ENCODE data around the gene NCOR1. TPM values are rescaled to one million over a fixed set of nuclear protein-coding genes. Genes with fewer than 3 reads are reported as not detected.
"Not testable (repeated sequence)": the region's sequence is repeated elsewhere in the genome, so short reads cannot be mapped to it uniquely, and the experiment has no call there.

The NCOR1 gene
- total RNA-seq, 4 donors from 2014 or later, result 136 to 320 (median 177) TPM

- WGBS, result 97% methylated on average over 4 of the region's 4 CpGs
- H3K36me3 ChIP-seq, result peaks cover 89% of the 10 kb centered on the region
Observed at GRCh38 chr17:16073845-16074244, 141.5 kb downstream of the NCOR1 start.

GRCh38 chr17:16072031-16072430 lies 143.3 kb downstream of the NCOR1 start:
- Histone ChIP-seq H3K4me1 (no peaks in the 10 kb centered on the region), H3K27me3 (no peaks in the 10 kb centered on the region), H3K4me3 (no peak overlapping the region), H3K36me3 (peaks cover 92% of the 10 kb centered on the region), H3K27ac (no peak overlapping the region), H3K9me3 (no peaks in the 10 kb centered on the region)
- TF ChIP-seq POLR2AphosphoS5 (IDR thresholded peaks at IDR 0.05), result no peak
- TF ChIP-seq, protein P1, sequence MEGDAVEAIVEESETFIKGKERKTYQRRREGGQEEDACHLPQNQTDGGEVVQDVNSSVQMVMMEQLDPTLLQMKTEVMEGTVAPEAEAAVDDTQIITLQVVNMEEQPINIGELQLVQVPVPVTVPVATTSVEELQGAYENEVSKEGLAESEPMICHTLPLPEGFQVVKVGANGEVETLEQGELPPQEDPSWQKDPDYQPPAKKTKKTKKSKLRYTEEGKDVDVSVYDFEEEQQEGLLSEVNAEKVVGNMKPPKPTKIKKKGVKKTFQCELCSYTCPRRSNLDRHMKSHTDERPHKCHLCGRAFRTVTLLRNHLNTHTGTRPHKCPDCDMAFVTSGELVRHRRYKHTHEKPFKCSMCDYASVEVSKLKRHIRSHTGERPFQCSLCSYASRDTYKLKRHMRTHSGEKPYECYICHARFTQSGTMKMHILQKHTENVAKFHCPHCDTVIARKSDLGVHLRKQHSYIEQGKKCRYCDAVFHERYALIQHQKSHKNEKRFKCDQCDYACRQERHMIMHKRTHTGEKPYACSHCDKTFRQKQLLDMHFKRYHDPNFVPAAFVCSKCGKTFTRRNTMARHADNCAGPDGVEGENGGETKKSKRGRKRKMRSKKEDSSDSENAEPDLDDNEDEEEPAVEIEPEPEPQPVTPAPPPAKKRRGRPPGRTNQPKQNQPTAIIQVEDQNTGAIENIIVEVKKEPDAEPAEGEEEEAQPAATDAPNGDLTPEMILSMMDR (IDR thresholded peaks at IDR 0.05), result no peak
- no peak for TF ChIP-seq POLR2A (IDR thresholded peaks at IDR 0.05)
- no peak for TF ChIP-seq EP300 (IDR thresholded peaks at IDR 0.05)
- no peak for DNase-seq (ENCODE audit: low spot score in 2 of 2)
- 92% methylated on average over 1 of the region's 1 CpG for WGBS

More at GRCh38 chr17:16073845-16074244, 141.5 kb downstream of the NCOR1 start:
- Histone ChIP-seq H3K4me1 (no peaks in the 10 kb centered on the region), H3K27ac (no peak overlapping the region), H3K4me3 (no peak overlapping the region), H3K27me3 (no peaks in the 10 kb centered on the region), H3K9me3 (no peaks in the 10 kb centered on the region)
- no peak for TF ChIP-seq POLR2A (IDR thresholded peaks at IDR 0.05)
- TF ChIP-seq POLR2AphosphoS5 (IDR thresholded peaks at IDR 0.05), result no peak
- TF ChIP-seq, protein P1 (IDR thresholded peaks at IDR 0.05), result no peak
- TF ChIP-seq EP300 (IDR thresholded peaks at IDR 0.05), result no peak
- no peak for DNase-seq (ENCODE audit: low spot score in 2 of 2)

- no peaks in the 10 kb centered on the region for H3K27me3 ChIP-seq
- peaks cover 94% of the 10 kb centered on the region for H3K36me3 ChIP-seq
- H3K27ac ChIP-seq, result no peak overlapping the region
- H3K4me1 ChIP-seq, result no peaks in the 10 kb centered on the region
- H3K4me3 ChIP-seq, result no peak overlapping the region
- TF ChIP-seq, protein P1 (IDR thresholded peaks at IDR 0.05), result no peak
- no peak for TF ChIP-seq POLR2A (IDR thresholded peaks at IDR 0.05)
- no peak for TF ChIP-seq EP300 (IDR thresholded peaks at IDR 0.05)
- no peak for TF ChIP-seq POLR2AphosphoS5 (IDR thresholded peaks at IDR 0.05)
- no peak for DNase-seq (ENCODE audit: low spot score in 2 of 2)
- no peaks in the 10 kb centered on the region for H3K9me3 ChIP-seq
Observed at GRCh38 chr17:16068323-16068722, 147.0 kb downstream of the NCOR1 start.

DNA sequence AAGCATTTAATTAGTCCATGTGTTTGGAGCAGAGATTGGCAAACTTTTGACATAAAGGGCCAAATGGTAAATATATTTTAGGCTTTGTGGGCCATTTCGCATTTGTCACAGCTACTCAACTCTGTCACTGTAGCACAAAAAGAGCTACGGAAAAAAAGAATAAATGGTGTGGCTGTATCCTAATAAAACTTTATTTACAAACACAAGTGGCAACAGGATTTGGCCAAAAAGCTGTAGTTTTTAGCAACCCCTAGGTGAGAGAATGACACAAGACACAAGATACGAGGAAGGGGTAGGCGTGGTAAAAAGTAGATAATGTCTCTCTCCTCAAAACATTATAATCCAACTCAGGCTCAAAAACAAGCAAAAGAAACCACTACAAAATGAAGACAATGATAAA lies 149.2 kb downstream of the NCOR1 start:
- Histone ChIP-seq H3K9me3 (no peaks in the 10 kb centered on the region), H3K36me3 (peaks cover 98% of the 10 kb centered on the region), H3K4me3 (no peak overlapping the region), H3K27me3 (no peaks in the 10 kb centered on the region), H3K4me1 (no peaks in the 10 kb centered on the region), H3K27ac (no peak overlapping the region)
- TF ChIP-seq POLR2AphosphoS5 (IDR thresholded peaks at IDR 0.05), result no peak
- no peak for TF ChIP-seq EP300 (IDR thresholded peaks at IDR 0.05)
- TF ChIP-seq, protein P1 (IDR thresholded peaks at IDR 0.05), result no peak
- TF ChIP-seq POLR2A (IDR thresholded peaks at IDR 0.05), result no peak
- no peak for DNase-seq (ENCODE audit: low spot score in 2 of 2)
- WGBS, result 95% methylated on average over 4 of the region's 4 CpGs

DNA sequence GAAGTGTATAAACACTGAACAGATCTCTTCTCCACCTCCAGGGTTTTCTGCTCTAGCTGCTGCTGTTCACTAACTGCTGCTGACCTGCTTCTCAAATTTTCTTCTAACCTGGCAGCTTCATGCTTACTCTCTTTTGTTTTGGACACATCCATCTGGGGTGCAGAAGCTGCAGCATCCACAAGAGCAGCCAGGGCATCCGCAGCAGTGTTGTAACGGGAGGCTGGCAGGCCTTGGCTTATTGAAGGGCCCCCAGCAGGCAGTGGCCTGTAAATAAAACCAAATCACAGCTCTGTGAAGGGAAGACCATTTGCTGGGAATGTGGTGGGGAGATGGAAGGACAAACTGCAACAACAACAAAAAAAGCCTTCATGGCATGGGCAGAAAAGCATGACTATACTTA lies 153.7 kb downstream of the NCOR1 start:
- WGBS, result 91% methylated on average over 2 of the region's 2 CpGs
- no peaks in the 10 kb centered on the region for H3K27me3 ChIP-seq
- H3K4me1 ChIP-seq, result no peaks in the 10 kb centered on the region
- H3K9me3 ChIP-seq, result no peaks in the 10 kb centered on the region
- no peak overlapping the region for H3K27ac ChIP-seq
- no peak for TF ChIP-seq POLR2A (IDR thresholded peaks at IDR 0.05)
- TF ChIP-seq, protein P1 (IDR thresholded peaks at IDR 0.05), result no peak
- TF ChIP-seq POLR2AphosphoS5 (IDR thresholded peaks at IDR 0.05), result no peak
- TF ChIP-seq EP300 (IDR thresholded peaks at IDR 0.05), result no peak
- no peak for DNase-seq (ENCODE audit: low spot score in 2 of 2)
- H3K36me3 ChIP-seq, result peaks cover 89% of the 10 kb centered on the region
- H3K4me3 ChIP-seq, result no peak overlapping the region

DNA sequence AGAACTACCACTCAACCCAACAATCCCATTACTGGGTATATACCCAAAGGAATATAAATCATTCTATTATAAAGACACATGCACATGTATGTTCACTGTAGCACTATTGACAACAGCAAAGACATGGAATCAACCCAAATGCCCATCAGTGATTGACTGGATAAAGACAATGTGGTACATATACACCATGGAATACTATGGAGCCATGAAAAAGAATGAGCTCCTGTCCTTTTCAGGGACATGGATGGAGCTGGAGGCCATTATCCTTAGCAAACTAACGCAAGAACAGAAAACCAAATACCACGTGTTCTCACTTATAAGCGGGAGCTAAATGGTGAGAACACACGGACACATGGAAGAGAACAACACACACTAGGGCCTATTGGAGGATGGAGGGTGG lies 160.2 kb downstream of the NCOR1 start:
- WGBS, result 75% methylated on average over 4 of the region's 4 CpGs
- H3K4me3 ChIP-seq; H3K27ac ChIP-seq; DNase-seq (ENCODE audit: low spot score in 2 of 2); H3K9me3 ChIP-seq; H3K4me1 ChIP-seq; H3K27me3 ChIP-seq: not testable (repeated sequence)
- peaks cover 92% of the 10 kb centered on the region for H3K36me3 ChIP-seq
